ENCODE measurements around the gene CMIP.

- TF ChIP-seq, protein P1, sequence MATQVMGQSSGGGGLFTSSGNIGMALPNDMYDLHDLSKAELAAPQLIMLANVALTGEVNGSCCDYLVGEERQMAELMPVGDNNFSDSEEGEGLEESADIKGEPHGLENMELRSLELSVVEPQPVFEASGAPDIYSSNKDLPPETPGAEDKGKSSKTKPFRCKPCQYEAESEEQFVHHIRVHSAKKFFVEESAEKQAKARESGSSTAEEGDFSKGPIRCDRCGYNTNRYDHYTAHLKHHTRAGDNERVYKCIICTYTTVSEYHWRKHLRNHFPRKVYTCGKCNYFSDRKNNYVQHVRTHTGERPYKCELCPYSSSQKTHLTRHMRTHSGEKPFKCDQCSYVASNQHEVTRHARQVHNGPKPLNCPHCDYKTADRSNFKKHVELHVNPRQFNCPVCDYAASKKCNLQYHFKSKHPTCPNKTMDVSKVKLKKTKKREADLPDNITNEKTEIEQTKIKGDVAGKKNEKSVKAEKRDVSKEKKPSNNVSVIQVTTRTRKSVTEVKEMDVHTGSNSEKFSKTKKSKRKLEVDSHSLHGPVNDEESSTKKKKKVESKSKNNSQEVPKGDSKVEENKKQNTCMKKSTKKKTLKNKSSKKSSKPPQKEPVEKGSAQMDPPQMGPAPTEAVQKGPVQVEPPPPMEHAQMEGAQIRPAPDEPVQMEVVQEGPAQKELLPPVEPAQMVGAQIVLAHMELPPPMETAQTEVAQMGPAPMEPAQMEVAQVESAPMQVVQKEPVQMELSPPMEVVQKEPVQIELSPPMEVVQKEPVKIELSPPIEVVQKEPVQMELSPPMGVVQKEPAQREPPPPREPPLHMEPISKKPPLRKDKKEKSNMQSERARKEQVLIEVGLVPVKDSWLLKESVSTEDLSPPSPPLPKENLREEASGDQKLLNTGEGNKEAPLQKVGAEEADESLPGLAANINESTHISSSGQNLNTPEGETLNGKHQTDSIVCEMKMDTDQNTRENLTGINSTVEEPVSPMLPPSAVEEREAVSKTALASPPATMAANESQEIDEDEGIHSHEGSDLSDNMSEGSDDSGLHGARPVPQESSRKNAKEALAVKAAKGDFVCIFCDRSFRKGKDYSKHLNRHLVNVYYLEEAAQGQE (IDR thresholded peaks at IDR 0.05; ENCODE audit: low read depth), result no peak
- TF ChIP-seq EGR1 (IDR thresholded peaks at IDR 0.05), result no peak
- TF ChIP-seq, protein P2, sequence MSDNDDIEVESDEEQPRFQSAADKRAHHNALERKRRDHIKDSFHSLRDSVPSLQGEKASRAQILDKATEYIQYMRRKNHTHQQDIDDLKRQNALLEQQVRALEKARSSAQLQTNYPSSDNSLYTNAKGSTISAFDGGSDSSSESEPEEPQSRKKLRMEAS (IDR thresholded peaks at IDR 0.05), result no peak
- no peak for TF ChIP-seq RAD21 (IDR thresholded peaks at IDR 0.05; ENCODE audit: low read depth)
- no peak for TF ChIP-seq TCF12 (IDR thresholded peaks at IDR 0.05; ENCODE audit: low read depth)
- no peak for TF ChIP-seq EP300 (IDR thresholded peaks at IDR 0.05; ENCODE audit: borderline replicate concordance)
- TF ChIP-seq NFIC (IDR thresholded peaks at IDR 0.05), result no peak
- TF ChIP-seq TEAD4 (IDR thresholded peaks at IDR 0.05), result no peak
- TF ChIP-seq CEBPB (IDR thresholded peaks at IDR 0.05), result no peak
- TF ChIP-seq ZBTB7A (IDR thresholded peaks at IDR 0.05; ENCODE audit: low read depth), result no peak
Measured at GRCh38 chr16:81483970-81484595, 39.5 kb downstream of the CMIP start.
